Activated B cell treated with CpG ODN at 0.5 μM for 24 hours (primary cell): ENCODE data around the gene RHEBL1. TPM values are rescaled to one million over a fixed set of nuclear protein-coding genes. Genes with fewer than 3 reads are reported as not detected.
A peak's percentile ranks its signal among the peaks of the same experiment; 100 is the strongest.

Experiments
- ATAC-seq: fragments of 200-7000 bp; cut with Tn5 transposase; one replicate; pipeline ENCODE4 v1.10.0; 2021; ENCODE audit warnings: low read depth, mild to moderate bottlenecking, moderate library complexity
- CTCF ChIA-PET: fragments of 350-600 bp; sonication (Branson Sonifier 250); formaldehyde crosslinking; loops from one replicate; lab custom pipeline; 2021; ENCODE audit warnings: antibody characterized with exemption; lab: Charles Lee
- POLR2A ChIA-PET: fragments of 350-600 bp; sonication (Branson Sonifier 250); formaldehyde crosslinking; loops from one replicate; lab custom pipeline; 2021; ENCODE audit warnings: antibody characterized with exemption; lab: Charles Lee
- DNase-seq: peaks from one replicate; pipeline ENCODE4 v3.0.0; 2022
- H3K27ac Mint-ChIP-seq: one replicate; pipeline ENCODE4 v1.8.0; 2020; ENCODE audit warnings: mixed read lengths
- H3K27me3 Mint-ChIP-seq: one replicate; pipeline ENCODE4 v1.8.0; 2021; ENCODE audit warnings: mixed read lengths
- H3K36me3 Mint-ChIP-seq: one replicate; pipeline ENCODE4 v1.8.0; 2021; ENCODE audit warnings: low read depth, mixed read lengths
- H3K4me1 Mint-ChIP-seq: one replicate; pipeline ENCODE4 v1.8.0; 2021; ENCODE audit warnings: mixed read lengths
- H3K4me3 Mint-ChIP-seq: one replicate; pipeline ENCODE4 v1.8.0; 2020; ENCODE audit warnings: mild to moderate bottlenecking, mixed read lengths
- H3K9me3 Mint-ChIP-seq: one replicate; pipeline ENCODE4 v1.8.0; 2020; ENCODE audit warnings: mixed read lengths
- CTCF ChIP-seq: fragments of 200-600 bp; IDR thresholded peaks from one replicate; pipeline ENCODE4 v1.8.0; 2022; ENCODE audit warnings: antibody characterized with exemption, mild to moderate bottlenecking
- intact Hi-C: fragments of 100-400 bp; cut with micrococcal nuclease; formaldehyde crosslinking; loops from one replicate; pipeline ENCODE4 v1.15.1; 2024
- total RNA-seq: library from RNA; stranded (reverse); gene quantifications from 2 replicates; pipeline ENCODE4 v1.2.3, GENCODE V29; 2022

The RHEBL1 gene
- total RNA-seq, 1 donor from 2014 or later, result 3.2 TPM

DNA sequence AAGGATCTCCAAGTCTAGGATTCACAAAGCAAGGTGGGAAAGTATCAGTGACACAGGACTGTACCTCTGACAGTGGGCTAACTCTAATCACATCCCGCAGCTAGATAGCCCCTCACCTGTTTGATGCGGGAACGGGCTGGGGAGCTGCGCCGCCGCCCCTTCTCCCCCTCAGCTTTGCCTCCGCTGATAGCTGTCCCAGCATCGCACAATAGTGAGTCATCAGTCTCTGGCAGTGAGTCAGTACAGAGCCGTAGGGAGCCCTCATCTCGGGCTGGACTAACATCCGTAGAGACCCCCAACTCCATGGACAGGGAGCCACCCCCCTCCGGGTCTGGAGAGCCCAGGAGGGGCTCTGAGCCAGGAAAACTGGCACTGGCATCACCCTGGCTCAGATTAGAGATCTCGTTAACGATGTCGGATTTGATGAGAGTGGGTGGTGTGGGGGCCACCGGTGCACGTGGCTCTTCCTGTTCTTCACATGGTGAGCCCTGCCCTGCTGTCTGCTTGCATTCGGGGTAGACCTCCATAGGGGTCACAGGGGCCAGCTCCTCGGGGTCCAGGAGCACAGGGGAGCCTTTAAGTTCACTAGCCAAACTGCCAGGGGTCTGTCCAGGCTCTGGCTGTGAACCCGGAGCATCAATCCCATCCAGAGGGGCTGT is 20.1 kb downstream of the RHEBL1 start:
- H3K27ac Mint-ChIP-seq, result no peak overlapping the region
- H3K27me3 Mint-ChIP-seq, result no peaks in the 10 kb centered on the region
- intact Hi-C loops, result no loop called here
- ATAC-seq (no peak), DNase-seq (no peak)
- H3K4me1 Mint-ChIP-seq, result peaks cover 3% of the 10 kb centered on the region
- ChIA-PET POLR2A (interaction anchor here (0.6 kb wide), 1 partner anchor 197 kb away, joined by 5 read pairs; the partner anchor contains the start of gene DDX23), CTCF (no interaction called here)
- H3K9me3 Mint-ChIP-seq, result no peaks in the 10 kb centered on the region
- TF ChIP-seq CTCF, result no peak
- no peak overlapping the region for H3K4me3 Mint-ChIP-seq
- H3K36me3 Mint-ChIP-seq, result peaks cover 94% of the 10 kb centered on the region

DNA sequence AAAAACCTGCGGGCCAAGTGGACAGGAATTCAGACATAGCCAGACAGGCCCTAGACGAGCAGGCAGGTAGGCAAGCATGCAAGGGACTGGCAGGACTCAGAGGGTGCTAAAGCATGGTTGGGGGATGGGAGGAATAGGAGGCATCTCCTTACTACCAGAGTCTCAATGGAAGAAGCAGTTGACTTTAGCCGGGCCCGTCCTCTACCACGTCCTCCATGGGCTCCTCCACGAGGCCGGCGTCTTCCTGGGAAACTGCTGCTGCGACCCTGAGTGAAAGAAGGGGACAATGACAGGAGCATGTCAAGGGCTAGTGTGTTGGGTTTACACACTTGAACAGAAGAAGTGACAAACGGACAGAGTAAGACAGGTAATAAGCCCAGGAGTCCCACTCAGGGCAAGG is 20.8 kb downstream of the RHEBL1 start:
- no peak overlapping the region for H3K4me3 Mint-ChIP-seq
- TF ChIP-seq CTCF, result no peak
- H3K27me3 Mint-ChIP-seq, result no peaks in the 10 kb centered on the region
- no peaks in the 10 kb centered on the region for H3K9me3 Mint-ChIP-seq
- no peak for ATAC-seq
- ChIA-PET CTCF (no interaction called here), POLR2A (interaction anchor here (0.6 kb wide), 1 partner anchor 197 kb away, joined by 5 read pairs; the partner anchor contains the start of gene DDX23)
- peaks cover 95% of the 10 kb centered on the region for H3K36me3 Mint-ChIP-seq
- intact Hi-C loops, result no loop called here
- no peak overlapping the region for H3K27ac Mint-ChIP-seq
- no peak for DNase-seq
- no peaks in the 10 kb centered on the region for H3K4me1 Mint-ChIP-seq

- intact Hi-C loops, result no loop called here
- H3K4me3 Mint-ChIP-seq, result no peak overlapping the region
- H3K27me3 Mint-ChIP-seq, result no peaks in the 10 kb centered on the region
- DNase-seq (no peak), ATAC-seq (no peak)
- no peak for TF ChIP-seq CTCF
- POLR2A ChIA-PET, result no interaction called here
- CTCF ChIA-PET, result interaction anchor here (3.7 kb wide), 1 partner anchor 49 kb away, joined by 23 read pairs; no protein-coding TSS in a partner anchor
- peaks cover 95% of the 10 kb centered on the region for H3K36me3 Mint-ChIP-seq
- no peak overlapping the region for H3K27ac Mint-ChIP-seq
- H3K9me3 Mint-ChIP-seq, result no peaks in the 10 kb centered on the region
- H3K4me1 Mint-ChIP-seq, result no peaks in the 10 kb centered on the region
Observed at GRCh38 chr12:49046129-49046895, 23.5 kb downstream of the RHEBL1 start.

- Mint-ChIP-seq H3K27me3 (no peaks in the 10 kb centered on the region), H3K27ac (no peak overlapping the region), H3K4me1 (no peaks in the 10 kb centered on the region), H3K36me3 (peaks cover 94% of the 10 kb centered on the region), H3K9me3 (no peaks in the 10 kb centered on the region), H3K4me3 (no peak overlapping the region)
- intact Hi-C loops, result no loop called here
- POLR2A ChIA-PET, result no interaction called here
- CTCF ChIA-PET, result interaction anchor here (1.3 to 3.7 kb wide), 4 partner anchors 10 to 47 kb away, joined by 3 to 23 read pairs (median 3); no protein-coding TSS in a partner anchor
- DNase-seq (no peak), ATAC-seq (no peak)
- TF ChIP-seq CTCF, result no peak
Observed at GRCh38 chr12:49044660-49045059, 25.1 kb downstream of the RHEBL1 start.

GRCh38 chr12:49043856-49044258 is 25.9 kb downstream of the RHEBL1 start:
- DNase-seq (peak; percentile 63), ATAC-seq (peak; percentile 81)
- Mint-ChIP-seq H3K27me3 (no peaks in the 10 kb centered on the region), H3K27ac (no peak overlapping the region), H3K36me3 (peaks cover 95% of the 10 kb centered on the region), H3K9me3 (no peaks in the 10 kb centered on the region), H3K4me3 (no peak overlapping the region), H3K4me1 (no peaks in the 10 kb centered on the region)
- intact Hi-C loops, result loop anchor here (1.0 to 2.0 kb wide), 2 partner anchors 47 to 191 kb away; no protein-coding TSS in a partner anchor
- no peak for TF ChIP-seq CTCF
- ChIA-PET CTCF (interaction anchor here (0.9 to 3.7 kb wide), 10 partner anchors 9 to 193 kb away, joined by 3 to 23 read pairs (median 4); partner anchors contain the start of gene RHEBL1), POLR2A (no interaction called here)
